Measurements from ENCODE around the gene MCTS1. TPM values are rescaled to one million over a fixed set of nuclear protein-coding genes. Genes with fewer than 3 reads are reported as not detected.

The MCTS1 gene
- total RNA-seq, 4 donors from 2014 or later = 21.4 to 48.7 (median 36.6) TPM

DNA sequence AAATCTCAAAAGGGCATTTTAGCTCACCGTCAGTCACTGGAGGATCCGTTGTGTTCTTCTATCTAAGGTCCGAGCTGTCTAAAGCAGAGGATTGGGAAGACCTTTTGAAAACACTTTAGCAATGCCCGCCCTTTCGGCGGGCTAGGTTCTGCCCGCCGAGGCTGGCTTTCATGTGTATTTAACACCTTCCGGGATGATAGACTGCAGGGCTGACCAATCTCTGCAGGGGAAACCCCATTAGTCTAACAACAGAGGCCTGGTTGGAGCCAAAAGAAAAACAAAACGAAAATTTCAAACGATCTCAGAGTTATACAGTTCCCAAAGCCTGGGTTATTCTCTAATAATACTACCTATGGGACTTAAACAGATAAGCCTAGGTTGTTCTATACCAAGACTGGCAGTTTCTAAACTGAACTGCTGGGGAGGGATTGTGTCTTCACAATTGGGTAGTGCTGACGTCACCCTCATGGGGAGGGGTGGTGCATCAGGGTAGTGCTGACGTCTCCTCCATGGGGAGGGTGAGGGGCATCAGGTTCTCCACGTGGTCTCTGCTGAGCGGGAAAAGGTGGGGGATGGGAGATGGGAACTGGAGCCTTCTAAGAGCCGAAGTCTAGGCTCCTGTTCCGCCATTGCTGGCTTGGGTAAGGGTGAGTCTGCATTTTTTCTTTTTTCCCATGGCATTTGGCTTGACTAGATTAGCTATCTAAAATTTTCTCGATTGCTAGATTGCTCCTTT lies 28.4 kb upstream of the MCTS1 start:
- Histone ChIP-seq H3K9me3 (no peaks in the 10 kb centered on the region), H3K4me3 (no peak overlapping the region), H3K27me3 (no peaks in the 10 kb centered on the region), H3K4me1 (no peaks in the 10 kb centered on the region), H3K27ac (no peak overlapping the region), H3K36me3 (no peaks in the 10 kb centered on the region)
- intact Hi-C loops (cut with DNase I) = no loop called here
- WGBS, 2 donors = 69 to 73% methylated on average over 7 to 17 of the region's 18 CpGs
- TF ChIP-seq, protein P1, sequence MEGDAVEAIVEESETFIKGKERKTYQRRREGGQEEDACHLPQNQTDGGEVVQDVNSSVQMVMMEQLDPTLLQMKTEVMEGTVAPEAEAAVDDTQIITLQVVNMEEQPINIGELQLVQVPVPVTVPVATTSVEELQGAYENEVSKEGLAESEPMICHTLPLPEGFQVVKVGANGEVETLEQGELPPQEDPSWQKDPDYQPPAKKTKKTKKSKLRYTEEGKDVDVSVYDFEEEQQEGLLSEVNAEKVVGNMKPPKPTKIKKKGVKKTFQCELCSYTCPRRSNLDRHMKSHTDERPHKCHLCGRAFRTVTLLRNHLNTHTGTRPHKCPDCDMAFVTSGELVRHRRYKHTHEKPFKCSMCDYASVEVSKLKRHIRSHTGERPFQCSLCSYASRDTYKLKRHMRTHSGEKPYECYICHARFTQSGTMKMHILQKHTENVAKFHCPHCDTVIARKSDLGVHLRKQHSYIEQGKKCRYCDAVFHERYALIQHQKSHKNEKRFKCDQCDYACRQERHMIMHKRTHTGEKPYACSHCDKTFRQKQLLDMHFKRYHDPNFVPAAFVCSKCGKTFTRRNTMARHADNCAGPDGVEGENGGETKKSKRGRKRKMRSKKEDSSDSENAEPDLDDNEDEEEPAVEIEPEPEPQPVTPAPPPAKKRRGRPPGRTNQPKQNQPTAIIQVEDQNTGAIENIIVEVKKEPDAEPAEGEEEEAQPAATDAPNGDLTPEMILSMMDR (IDR thresholded peaks at IDR 0.05) = no peak
- no peak for TF ChIP-seq POLR2A (IDR thresholded peaks at IDR 0.05)
- no peak for DNase-seq

- Histone ChIP-seq H3K27ac (no peak overlapping the region), H3K4me3 (no peak overlapping the region), H3K27me3 (no peaks in the 10 kb centered on the region), H3K4me1 (no peaks in the 10 kb centered on the region), H3K36me3 (no peaks in the 10 kb centered on the region), H3K9me3 (no peaks in the 10 kb centered on the region)
- 90 to 93% methylated on average over 2 of the region's 2 CpGs for WGBS, 2 donors
- DNase-seq = no peak
- TF ChIP-seq, protein P1 (IDR thresholded peaks at IDR 0.05) = no peak
- TF ChIP-seq POLR2A (IDR thresholded peaks at IDR 0.05) = no peak
- intact Hi-C loops (cut with DNase I) = no loop called here
Observed at GRCh38 chrX:120585702-120586101, 18.2 kb upstream of the MCTS1 start.

GRCh38 chrX:120604361-120604782 lies 471 bp downstream of the MCTS1 start:
- intact Hi-C loops (cut with DNase I) = no loop called here
- Histone ChIP-seq H3K4me3 (peak overlapping the region; percentile 48 to 73 (median 60)), H3K4me1 (peaks cover 0 to 21% (median 4%) of the 10 kb centered on the region in 3 donors), H3K9me3 (no peaks in the 10 kb centered on the region), H3K27ac (peak overlapping the region; percentile 89 to 91 (median 90)), H3K27me3 (no peaks in the 10 kb centered on the region), H3K36me3 (peaks cover 0 to 29% (median 0%) of the 10 kb centered on the region in 3 donors)
- no peak for TF ChIP-seq POLR2A (IDR thresholded peaks at IDR 0.05)
- TF ChIP-seq, protein P1 (IDR thresholded peaks at IDR 0.05) = no peak
- DNase-seq = no peak
- 0 to 24% methylated on average over 5 of the region's 5 CpGs for WGBS, 2 donors

GRCh38 chrX:120612086-120612485 lies 8.2 kb downstream of the MCTS1 start:
- H3K27ac ChIP-seq = no peak overlapping the region
- DNase-seq = no peak
- intact Hi-C loops (cut with DNase I) = no loop called here
- no peaks in the 10 kb centered on the region for H3K9me3 ChIP-seq
- peaks cover 0 to 80% (median 0%) of the 10 kb centered on the region in 3 donors for H3K36me3 ChIP-seq
- H3K27me3 ChIP-seq = no peaks in the 10 kb centered on the region
- no peak overlapping the region for H3K4me3 ChIP-seq
- H3K4me1 ChIP-seq = no peaks in the 10 kb centered on the region
- TF ChIP-seq, protein P1 (IDR thresholded peaks at IDR 0.05) = no peak
- TF ChIP-seq POLR2A (IDR thresholded peaks at IDR 0.05) = no peak
- WGBS, 2 donors = 68 to 91% methylated on average over 1 of the region's 1 CpG

DNA sequence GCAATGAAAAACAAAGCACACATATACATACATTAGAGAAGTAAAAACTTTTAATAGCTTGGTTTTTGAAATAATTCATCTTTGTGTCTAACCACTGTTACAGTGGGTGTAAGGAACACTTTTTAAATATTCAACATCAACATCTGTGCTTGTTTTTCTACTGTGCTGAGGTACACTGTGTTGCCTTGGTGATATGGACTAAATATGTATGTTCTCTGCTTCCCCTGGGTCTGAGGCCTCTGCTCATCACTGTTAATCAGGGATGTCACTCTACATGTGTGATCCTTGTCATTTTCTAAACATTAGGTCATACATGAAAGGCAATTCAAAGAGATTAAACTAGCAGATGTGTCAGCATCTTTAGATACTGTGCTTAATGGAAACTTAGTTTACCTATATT lies 10.9 kb downstream of the MCTS1 start:
- intact Hi-C loops (cut with DNase I) = no loop called here
- no peaks in the 10 kb centered on the region for H3K27me3 ChIP-seq

More for the DNA sequence above, 10.9 kb downstream of the MCTS1 start:
- DNase-seq = no peak
- TF ChIP-seq POLR2A (IDR thresholded peaks at IDR 0.05) = no peak
- TF ChIP-seq, protein P1 (IDR thresholded peaks at IDR 0.05) = no peak
- Histone ChIP-seq H3K4me3 (no peak overlapping the region), H3K27ac (no peak overlapping the region), H3K9me3 (no peaks in the 10 kb centered on the region), H3K4me1 (no peaks in the 10 kb centered on the region), H3K36me3 (peaks cover 0 to 65% (median 0%) of the 10 kb centered on the region in 3 donors)
